Measurements from ENCODE around the gene SLC25A41.

GRCh38 chr19:6379744-6380143 is 53.8 kb downstream of the SLC25A41 start:
- TF ChIP-seq POLR2A (IDR thresholded peaks at IDR 0.05), result no peak
- no peak for TF ChIP-seq CTCF (IDR thresholded peaks at IDR 0.05)
- no peak for TF ChIP-seq EP300 (IDR thresholded peaks at IDR 0.05)

Measured in suprapubic skin (tissue), 3 donors.